ENCODE results near the gene OR5A2. TPM values are rescaled to one million over a fixed set of nuclear protein-coding genes. Genes with fewer than 3 reads are reported as not detected.

Gene OR5A2
- total RNA-seq, 6 experiments from 2014 or later, result not detected

DNA sequence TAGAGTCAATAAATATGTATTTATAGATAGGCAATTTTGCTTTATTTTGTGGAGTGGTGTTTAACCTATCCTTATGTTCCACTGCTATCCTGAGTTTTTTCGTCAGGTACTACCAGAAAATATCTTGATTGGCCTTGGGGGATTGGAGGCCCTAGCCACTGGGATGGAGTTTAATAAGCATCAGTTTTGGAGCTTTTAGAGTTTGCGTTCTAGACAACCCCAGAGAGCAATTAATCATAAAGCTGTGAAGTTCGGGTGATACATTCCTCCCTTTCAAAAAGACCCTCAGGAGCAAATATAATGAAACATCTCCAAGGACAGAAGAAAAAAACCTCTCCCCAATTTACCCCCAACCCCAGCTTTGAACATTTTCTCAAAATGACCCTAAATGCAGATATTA is 10.0 kb upstream of the OR5A2 start, which contains the start of gene OR5A1:
OR5A1 (plus strand) TSS at position 301 of the 400 bp plus-strand sequence. CDS start 6,700 bp downstream, outside the sequence.
- no peaks in the 10 kb centered on the region for H3K36me3 ChIP-seq
- ATAC-seq, result no peak
- H3K27me3 ChIP-seq, result no peaks in the 10 kb centered on the region
- WGBS (ENCODE audit: insufficient coverage, low coverage, low lambda C conversion rate, missing lambda C conversion rate), result 55% methylated on average over 3 of the region's 3 CpGs
- TF ChIP-seq, protein P1, sequence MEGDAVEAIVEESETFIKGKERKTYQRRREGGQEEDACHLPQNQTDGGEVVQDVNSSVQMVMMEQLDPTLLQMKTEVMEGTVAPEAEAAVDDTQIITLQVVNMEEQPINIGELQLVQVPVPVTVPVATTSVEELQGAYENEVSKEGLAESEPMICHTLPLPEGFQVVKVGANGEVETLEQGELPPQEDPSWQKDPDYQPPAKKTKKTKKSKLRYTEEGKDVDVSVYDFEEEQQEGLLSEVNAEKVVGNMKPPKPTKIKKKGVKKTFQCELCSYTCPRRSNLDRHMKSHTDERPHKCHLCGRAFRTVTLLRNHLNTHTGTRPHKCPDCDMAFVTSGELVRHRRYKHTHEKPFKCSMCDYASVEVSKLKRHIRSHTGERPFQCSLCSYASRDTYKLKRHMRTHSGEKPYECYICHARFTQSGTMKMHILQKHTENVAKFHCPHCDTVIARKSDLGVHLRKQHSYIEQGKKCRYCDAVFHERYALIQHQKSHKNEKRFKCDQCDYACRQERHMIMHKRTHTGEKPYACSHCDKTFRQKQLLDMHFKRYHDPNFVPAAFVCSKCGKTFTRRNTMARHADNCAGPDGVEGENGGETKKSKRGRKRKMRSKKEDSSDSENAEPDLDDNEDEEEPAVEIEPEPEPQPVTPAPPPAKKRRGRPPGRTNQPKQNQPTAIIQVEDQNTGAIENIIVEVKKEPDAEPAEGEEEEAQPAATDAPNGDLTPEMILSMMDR (IDR thresholded peaks at IDR 0.05), result no peak
- no peak for TF ChIP-seq POLR2A (IDR thresholded peaks at IDR 0.05)
- H3K4me1 ChIP-seq, result no peaks in the 10 kb centered on the region
- H3K4me3 ChIP-seq, result no peak within 1 kb of the TSS
- intact Hi-C loops (cut with DNase I), result no loop called here
- no peaks in the 10 kb centered on the region for H3K9me3 ChIP-seq
- no peak within 1 kb of the TSS for H3K27ac ChIP-seq
- DNase-seq, result no peak

DNA sequence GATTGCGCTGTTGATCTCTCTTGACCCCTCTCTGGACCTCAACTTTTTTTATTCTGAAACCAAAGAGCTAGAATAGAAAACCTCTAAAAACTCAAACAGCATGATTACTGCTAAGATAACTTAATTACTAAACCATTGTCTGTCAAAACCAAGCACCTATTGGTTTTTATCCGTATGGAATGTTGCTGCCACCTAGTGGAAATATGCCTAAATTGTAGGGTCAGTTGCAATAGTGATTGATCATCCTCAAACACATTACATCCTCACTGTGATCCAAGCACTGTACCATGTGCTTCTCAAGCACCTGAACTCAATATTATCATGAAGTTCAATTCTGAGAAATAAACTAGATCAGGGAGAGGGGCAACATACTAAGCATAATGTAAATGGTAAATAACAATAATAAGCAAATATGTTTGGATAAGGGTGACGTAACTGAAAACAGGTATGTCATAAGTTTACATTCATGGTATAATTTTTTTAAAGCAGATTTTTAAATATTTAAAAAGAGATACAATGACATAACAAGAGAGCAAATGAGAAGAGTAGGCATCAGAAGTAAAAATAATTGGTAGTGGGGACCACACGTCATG is 3.8 kb upstream of the OR5A2 start:
- no peak overlapping the region for H3K4me3 ChIP-seq
- intact Hi-C loops (cut with DNase I), result loop anchor here in 1 of 2 donors (5.0 kb wide), 1 partner anchor 168 kb away; no protein-coding TSS in a partner anchor
- TF ChIP-seq, protein P1 (IDR thresholded peaks at IDR 0.05), result peak; percentile 86 to 92 (median 89)
- no peak for TF ChIP-seq POLR2A (IDR thresholded peaks at IDR 0.05)
- WGBS (ENCODE audit: insufficient coverage, low coverage, low lambda C conversion rate, missing lambda C conversion rate), result 59% methylated on average over 4 of the region's 4 CpGs
- H3K27me3 ChIP-seq, result no peaks in the 10 kb centered on the region
- no peaks in the 10 kb centered on the region for H3K9me3 ChIP-seq
- no peaks in the 10 kb centered on the region for H3K36me3 ChIP-seq
- DNase-seq, result peak in 1 of 3 donors; percentile 48
- no peaks in the 10 kb centered on the region for H3K4me1 ChIP-seq
- no peak overlapping the region for H3K27ac ChIP-seq
- peak; percentile 90 to 97 (median 92) for ATAC-seq

GRCh38 chr11:59427068-59427382 is 812 bp upstream of the OR5A2 start:
- Histone ChIP-seq H3K36me3 (no peaks in the 10 kb centered on the region), H3K27ac (no peak overlapping the region), H3K27me3 (no peaks in the 10 kb centered on the region), H3K4me1 (no peaks in the 10 kb centered on the region), H3K9me3 (no peaks in the 10 kb centered on the region), H3K4me3 (no peak overlapping the region)
- DNase-seq, result no peak
- peak in 1 of 4 donors; percentile 40 for ATAC-seq
- intact Hi-C loops (cut with DNase I), result loop anchor here in 1 of 2 donors (5.0 kb wide), 1 partner anchor 165 kb away; no protein-coding TSS in a partner anchor
- TF ChIP-seq POLR2A (IDR thresholded peaks at IDR 0.05), result no peak
- TF ChIP-seq, protein P1 (IDR thresholded peaks at IDR 0.05), result no peak

GRCh38 chr11:59425131-59425530 is 1.1 kb downstream of the OR5A2 start:
- Histone ChIP-seq H3K27me3 (no peaks in the 10 kb centered on the region), H3K36me3 (no peaks in the 10 kb centered on the region), H3K4me1 (no peaks in the 10 kb centered on the region), H3K9me3 (no peaks in the 10 kb centered on the region), H3K27ac (no peak overlapping the region), H3K4me3 (no peak overlapping the region)
- ATAC-seq (no peak), DNase-seq (no peak)
- TF ChIP-seq, protein P1 (IDR thresholded peaks at IDR 0.05), result no peak
- no peak for TF ChIP-seq POLR2A (IDR thresholded peaks at IDR 0.05)
- intact Hi-C loops (cut with DNase I), result loop anchor here in 1 of 2 donors (5.0 kb wide), 1 partner anchor 163 kb away; no protein-coding TSS in a partner anchor
- WGBS (ENCODE audit: insufficient coverage, low coverage, low lambda C conversion rate, missing lambda C conversion rate), result 69% methylated on average over 4 of the region's 4 CpGs
